Measurements from ENCODE around the gene PTPRN2. TPM values are rescaled to one million over a fixed set of nuclear protein-coding genes. Genes with fewer than 3 reads are reported as not detected.

Gene PTPRN2
- total and polyA plus RNA-seq, 8 donors, result 4.9 to 136 (median 46.8) TPM

GRCh38 chr7:158076215-158076614, 511.4 kb downstream of the PTPRN2 start:
- Histone ChIP-seq H3K4me1 (no peaks in the 10 kb centered on the region), H3K4me3 (no peak overlapping the region), H3K9me3 (no peaks in the 10 kb centered on the region), H3K36me3 (peaks cover 0 to 5% (median 0%) of the 10 kb centered on the region in 4 donors), H3K27me3 (peaks cover 0 to 6% (median 0%) of the 10 kb centered on the region in 3 donors), H3K27ac (no peak overlapping the region)
- WGBS, 5 donors, result 85 to 95% (median 93%) methylated on average over 6 to 11 of the region's 11 CpGs
- no peak for DNase-seq
- intact Hi-C loops (cut with DNase I; ENCODE audit: low total_unique reads), result no loop called here
- TF ChIP-seq POLR2AphosphoS5 (IDR thresholded peaks at IDR 0.05), result no peak

- intact Hi-C loops (cut with DNase I; ENCODE audit: low total_unique reads), result no loop called here
- Histone ChIP-seq H3K27ac (no peak overlapping the region), H3K4me3 (no peak overlapping the region), H3K4me1 (no peaks in the 10 kb centered on the region), H3K36me3 (no peaks in the 10 kb centered on the region), H3K9me3 (no peaks in the 10 kb centered on the region), H3K27me3 (peaks cover 0 to 6% (median 0%) of the 10 kb centered on the region in 3 donors)
- no peak for DNase-seq
- TF ChIP-seq POLR2A (IDR thresholded peaks at IDR 0.05) (no peak), CTCF (IDR thresholded peaks at IDR 0.05) (no peak), POLR2AphosphoS5 (IDR thresholded peaks at IDR 0.05) (no peak), EP300 (IDR thresholded peaks at IDR 0.05) (no peak)
- 85 to 91% (median 87%) methylated on average over 10 to 17 of the region's 17 CpGs for WGBS, 5 donors
Measured at GRCh38 chr7:158075633-158076001, 512.0 kb downstream of the PTPRN2 start.

GRCh38 chr7:158074896-158075632, 512.6 kb downstream of the PTPRN2 start:
- Histone ChIP-seq H3K4me3 (no peak overlapping the region), H3K36me3 (no peaks in the 10 kb centered on the region), H3K27ac (no peak overlapping the region), H3K4me1 (no peaks in the 10 kb centered on the region), H3K9me3 (no peaks in the 10 kb centered on the region), H3K27me3 (peaks cover 0 to 6% (median 0%) of the 10 kb centered on the region in 3 donors)
- DNase-seq, result no peak
- no peak for TF ChIP-seq POLR2AphosphoS5 (IDR thresholded peaks at IDR 0.05)
- no peak for TF ChIP-seq POLR2A (IDR thresholded peaks at IDR 0.05)
- TF ChIP-seq CTCF (IDR thresholded peaks at IDR 0.05), result no peak
- no peak for TF ChIP-seq EP300 (IDR thresholded peaks at IDR 0.05)
- WGBS, 5 donors, result 82 to 90% (median 85%) methylated on average over 21 to 29 of the region's 29 CpGs
- intact Hi-C loops (cut with DNase I; ENCODE audit: low total_unique reads), result no loop called here

- WGBS, 5 donors, result 77 to 90% (median 88%) methylated on average over 30 to 35 of the region's 35 CpGs
Measured at GRCh38 chr7:158073845-158074840, 513.5 kb downstream of the PTPRN2 start.

More at GRCh38 chr7:158073845-158074840, 513.5 kb downstream of the PTPRN2 start:
- H3K4me1 ChIP-seq, result no peaks in the 10 kb centered on the region
- no peak overlapping the region for H3K27ac ChIP-seq
- peaks cover 0 to 6% (median 0%) of the 10 kb centered on the region in 3 donors for H3K27me3 ChIP-seq
- H3K9me3 ChIP-seq, result no peaks in the 10 kb centered on the region
- H3K4me3 ChIP-seq, result no peak overlapping the region
- no peaks in the 10 kb centered on the region for H3K36me3 ChIP-seq
- TF ChIP-seq CTCF (IDR thresholded peaks at IDR 0.05), result no peak
- no peak for TF ChIP-seq POLR2AphosphoS5 (IDR thresholded peaks at IDR 0.05)
- no peak for TF ChIP-seq POLR2A (IDR thresholded peaks at IDR 0.05)
- TF ChIP-seq EP300 (IDR thresholded peaks at IDR 0.05), result no peak
- intact Hi-C loops (cut with DNase I; ENCODE audit: low total_unique reads), result no loop called here
- no peak for DNase-seq
